ENCODE measurements around the gene HOXB5. TPM values are rescaled to one million over a fixed set of nuclear protein-coding genes. Genes with fewer than 3 reads are reported as not detected.

Gene HOXB5
- total RNA-seq, 2 donors from 2014 or later = 0.70 TPM; not detected in 1

DNA sequence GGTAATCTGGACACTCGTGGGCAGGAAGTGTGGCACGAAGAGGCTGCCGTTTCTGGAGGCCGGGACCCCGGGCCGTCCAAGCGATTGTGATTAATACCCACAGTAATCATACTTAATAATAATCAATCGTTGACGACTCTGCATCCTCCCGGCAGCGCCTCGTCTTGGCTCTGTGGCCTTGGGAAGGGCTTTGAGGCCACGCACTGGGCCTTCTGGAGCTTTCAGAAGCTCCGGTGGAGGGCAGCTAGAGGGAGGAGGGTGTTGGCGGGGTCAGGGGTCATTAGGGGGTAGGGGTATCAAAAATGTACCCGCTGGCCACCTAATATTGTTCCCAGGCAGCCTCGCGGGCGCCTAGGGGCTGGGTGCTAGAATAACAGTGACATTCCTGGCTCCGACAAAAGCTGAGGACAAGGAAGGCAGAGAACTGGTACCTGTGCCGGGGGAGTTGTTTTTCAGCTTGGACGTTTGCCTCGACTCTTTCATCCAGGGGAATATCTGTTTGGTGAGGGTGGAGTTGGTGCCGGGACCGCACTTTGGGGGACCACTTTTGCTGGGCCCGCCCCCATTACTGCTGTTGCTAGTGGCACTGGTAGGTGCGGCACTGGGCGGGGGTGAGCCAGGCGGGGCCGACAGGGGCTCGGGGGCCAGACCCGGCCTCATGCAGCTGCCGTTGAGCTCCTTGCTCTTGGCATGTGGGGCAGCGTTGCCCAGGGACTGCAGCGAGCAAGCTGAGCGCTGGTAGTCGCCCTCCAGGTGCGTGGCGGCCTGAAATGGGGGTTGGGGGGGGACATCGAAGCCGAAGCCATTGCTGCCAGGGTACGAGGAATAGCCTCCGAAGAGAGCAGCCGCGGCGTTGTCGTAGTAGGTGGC is 41.7 kb downstream of the HOXB5 start:
- H3K27ac Mint-ChIP-seq = no peak overlapping the region
- H3K36me3 Mint-ChIP-seq = no peaks in the 10 kb centered on the region
- no peaks in the 10 kb centered on the region for H3K9me3 Mint-ChIP-seq
- DNase-seq (ENCODE audit: low spot score) (no peak), ATAC-seq (no peak)
- peaks cover 0 to 4% of the 10 kb centered on the region in 2 donors for H3K27me3 Mint-ChIP-seq
- H3K4me1 Mint-ChIP-seq (ENCODE audit: low read depth in 2 of 2) = peaks cover 24 to 33% of the 10 kb centered on the region in 2 donors
- H3K4me3 Mint-ChIP-seq = no peak overlapping the region

DNA sequence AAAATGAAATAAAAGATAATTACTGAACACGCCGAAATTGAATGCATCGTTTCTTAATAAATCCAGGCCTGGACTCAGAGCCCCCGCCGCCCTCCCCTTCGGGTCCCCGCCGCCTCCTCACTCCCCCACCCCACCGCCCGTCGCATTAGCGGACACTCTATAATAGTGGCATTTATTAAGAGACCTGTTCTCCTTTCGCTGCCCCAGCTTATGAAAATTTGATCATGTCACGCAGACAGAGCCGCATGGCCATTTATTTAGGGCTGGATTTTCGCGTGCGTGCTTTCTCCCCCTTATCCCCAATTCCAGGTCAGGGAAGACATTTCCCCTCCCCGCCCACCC is 42.4 kb downstream of the HOXB5 start:
- DNase-seq (ENCODE audit: low spot score) (no peak), ATAC-seq (no peak)
- H3K4me1 Mint-ChIP-seq (ENCODE audit: low read depth in 2 of 2) = peaks cover 31 to 32% of the 10 kb centered on the region in 2 donors
- no peaks in the 10 kb centered on the region for H3K9me3 Mint-ChIP-seq
- H3K36me3 Mint-ChIP-seq = no peaks in the 10 kb centered on the region
- no peak overlapping the region for H3K27ac Mint-ChIP-seq
- no peak overlapping the region for H3K4me3 Mint-ChIP-seq
- peaks cover 0 to 4% of the 10 kb centered on the region in 2 donors for H3K27me3 Mint-ChIP-seq

DNA sequence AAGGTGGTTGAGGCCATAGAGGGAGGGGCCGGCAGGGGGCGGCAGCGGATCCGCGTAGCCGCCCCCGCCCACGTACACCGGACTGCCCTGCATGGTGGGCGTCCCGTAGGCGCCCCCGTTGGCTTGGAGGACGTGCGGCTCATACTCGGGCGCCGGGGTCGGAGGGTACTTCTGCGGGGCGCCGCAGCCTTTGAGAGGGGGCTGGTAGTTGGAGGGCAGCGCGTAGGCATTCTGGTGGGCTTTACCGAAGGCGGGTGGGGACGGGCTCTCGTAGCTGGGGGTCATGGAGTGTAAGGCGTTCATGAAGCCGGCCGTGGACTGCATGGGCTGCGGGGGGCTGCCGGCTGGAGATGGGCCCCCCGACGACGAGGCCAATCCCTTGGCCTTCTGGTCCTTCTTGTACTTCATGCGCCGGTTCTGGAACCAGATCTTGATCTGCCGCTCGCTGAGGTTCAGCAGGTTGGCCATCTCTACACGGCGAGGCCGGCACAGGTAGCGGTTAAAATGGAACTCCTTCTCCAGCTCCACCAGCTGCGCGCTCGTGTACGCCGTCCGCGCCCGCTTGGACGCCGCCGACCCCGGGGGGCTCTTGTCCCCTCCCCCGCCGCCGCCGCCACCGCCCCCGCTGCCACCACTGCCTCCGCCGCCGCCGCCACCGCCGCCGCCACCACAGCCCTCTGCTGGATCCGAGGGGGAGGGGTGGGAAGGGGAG is 42.9 kb downstream of the HOXB5 start:
- ATAC-seq = no peak
- Mint-ChIP-seq H3K4me3 (no peak overlapping the region), H3K36me3 (no peaks in the 10 kb centered on the region), H3K4me1 (ENCODE audit: low read depth in 2 of 2) (peaks cover 32 to 36% of the 10 kb centered on the region in 2 donors), H3K9me3 (no peaks in the 10 kb centered on the region), H3K27me3 (peaks cover 0 to 4% of the 10 kb centered on the region in 2 donors), H3K27ac (no peak overlapping the region)
- no peak for DNase-seq (ENCODE audit: low spot score)

DNA sequence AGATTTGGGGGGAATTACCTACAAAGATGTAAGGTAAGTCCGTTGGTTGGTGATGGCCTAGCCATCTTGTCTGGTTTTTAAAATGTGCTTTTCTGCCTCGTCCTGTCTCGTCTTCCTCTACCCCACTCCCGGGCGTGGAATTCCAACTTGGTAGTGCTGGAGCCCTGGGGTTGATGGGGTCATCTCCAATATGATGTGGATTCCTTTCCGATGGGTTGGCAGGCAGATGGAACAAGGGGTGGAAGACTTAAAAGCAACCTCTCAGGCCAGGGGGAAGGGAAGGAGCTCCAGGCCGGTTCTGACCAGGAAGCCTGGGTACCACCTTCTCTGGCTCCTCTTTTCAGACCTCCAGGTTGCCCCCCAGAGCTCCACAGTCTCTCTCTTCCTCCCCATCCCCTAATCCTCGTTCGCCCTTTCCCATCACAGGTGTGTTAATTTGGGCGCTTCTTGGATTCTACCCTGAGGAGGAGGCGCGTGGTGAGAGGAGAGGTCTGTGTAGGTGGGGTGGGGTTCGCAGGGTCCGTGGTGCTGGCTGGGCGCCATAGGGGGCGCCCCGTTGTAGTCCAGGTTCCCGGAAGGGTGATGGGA is 43.6 kb downstream of the HOXB5 start:
- Mint-ChIP-seq H3K27me3 (peaks cover 0 to under 1% of the 10 kb centered on the region in 2 donors), H3K4me3 (no peak overlapping the region), H3K4me1 (ENCODE audit: low read depth in 2 of 2) (peaks cover 32 to 36% of the 10 kb centered on the region in 2 donors), H3K27ac (no peak overlapping the region), H3K36me3 (no peaks in the 10 kb centered on the region), H3K9me3 (no peaks in the 10 kb centered on the region)
- DNase-seq (ENCODE audit: low spot score) = no peak
- no peak for ATAC-seq

DNA sequence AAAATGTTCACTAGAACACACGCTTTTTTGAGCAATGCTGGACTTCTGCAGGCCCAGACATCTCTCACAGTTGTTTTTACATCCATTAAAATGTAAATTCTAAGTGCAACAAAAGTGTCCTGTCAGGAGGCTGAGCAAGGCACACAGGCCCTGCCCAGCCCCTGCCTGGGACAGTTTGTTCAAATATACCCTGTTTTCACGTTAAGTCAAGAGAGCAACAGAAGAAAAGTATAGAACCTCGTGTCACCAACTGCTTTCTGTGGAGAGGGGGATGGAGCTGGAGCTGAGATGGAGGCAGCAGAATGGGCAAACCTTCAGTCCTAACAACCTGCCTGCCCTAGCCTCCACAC is 44.3 kb downstream of the HOXB5 start:
- no peaks in the 10 kb centered on the region for H3K36me3 Mint-ChIP-seq
- no peaks in the 10 kb centered on the region for H3K9me3 Mint-ChIP-seq
- ATAC-seq (no peak), DNase-seq (ENCODE audit: low spot score) (no peak)
- H3K27me3 Mint-ChIP-seq = no peaks in the 10 kb centered on the region
- H3K4me1 Mint-ChIP-seq (ENCODE audit: low read depth in 2 of 2) = peaks cover 31 to 34% of the 10 kb centered on the region in 2 donors
- no peak overlapping the region for H3K27ac Mint-ChIP-seq
- H3K4me3 Mint-ChIP-seq = no peak overlapping the region

DNA sequence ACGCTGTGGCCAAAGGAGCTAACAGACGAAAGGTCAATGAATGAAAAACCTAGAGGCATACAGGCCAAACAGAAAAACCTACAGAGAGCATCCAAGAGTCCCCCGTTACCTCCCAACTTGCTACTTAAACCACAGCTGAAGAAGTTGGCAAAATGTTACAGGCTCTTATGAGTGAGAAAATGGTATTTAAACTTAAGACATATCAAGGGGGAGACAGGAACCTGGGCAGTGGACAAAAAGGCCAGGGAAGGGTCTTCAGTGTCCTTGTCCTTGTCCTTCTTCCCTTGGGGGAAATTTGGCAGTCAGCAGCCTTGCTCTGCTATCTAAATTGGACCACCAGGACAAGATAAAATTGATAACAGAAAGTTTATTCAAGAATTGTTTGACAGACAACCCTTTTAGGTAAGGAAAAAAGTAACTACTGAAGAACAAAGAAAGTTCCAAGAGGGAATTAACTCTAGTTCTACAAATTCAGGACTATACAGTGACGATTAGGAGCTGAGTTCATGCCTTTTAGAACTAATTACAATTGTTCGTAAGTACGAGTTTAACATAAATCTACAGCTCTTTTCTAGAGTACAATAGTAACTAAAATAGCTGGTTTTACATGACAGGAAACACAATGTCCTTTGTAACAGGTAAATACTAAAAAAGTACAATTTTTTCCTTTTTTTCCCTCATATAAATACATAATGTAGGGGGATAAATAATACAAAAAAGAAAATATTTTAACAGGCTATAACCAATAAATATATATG is 44.9 kb downstream of the HOXB5 start:
- no peak for ATAC-seq
- Mint-ChIP-seq H3K36me3 (no peaks in the 10 kb centered on the region), H3K4me1 (ENCODE audit: low read depth in 2 of 2) (peaks cover 35 to 40% of the 10 kb centered on the region in 2 donors), H3K27ac (peak overlapping the region; percentile 62 to 100), H3K27me3 (no peaks in the 10 kb centered on the region), H3K9me3 (no peaks in the 10 kb centered on the region), H3K4me3 (peak overlapping the region; percentile 94)
- DNase-seq (ENCODE audit: low spot score) = no peak

DNA sequence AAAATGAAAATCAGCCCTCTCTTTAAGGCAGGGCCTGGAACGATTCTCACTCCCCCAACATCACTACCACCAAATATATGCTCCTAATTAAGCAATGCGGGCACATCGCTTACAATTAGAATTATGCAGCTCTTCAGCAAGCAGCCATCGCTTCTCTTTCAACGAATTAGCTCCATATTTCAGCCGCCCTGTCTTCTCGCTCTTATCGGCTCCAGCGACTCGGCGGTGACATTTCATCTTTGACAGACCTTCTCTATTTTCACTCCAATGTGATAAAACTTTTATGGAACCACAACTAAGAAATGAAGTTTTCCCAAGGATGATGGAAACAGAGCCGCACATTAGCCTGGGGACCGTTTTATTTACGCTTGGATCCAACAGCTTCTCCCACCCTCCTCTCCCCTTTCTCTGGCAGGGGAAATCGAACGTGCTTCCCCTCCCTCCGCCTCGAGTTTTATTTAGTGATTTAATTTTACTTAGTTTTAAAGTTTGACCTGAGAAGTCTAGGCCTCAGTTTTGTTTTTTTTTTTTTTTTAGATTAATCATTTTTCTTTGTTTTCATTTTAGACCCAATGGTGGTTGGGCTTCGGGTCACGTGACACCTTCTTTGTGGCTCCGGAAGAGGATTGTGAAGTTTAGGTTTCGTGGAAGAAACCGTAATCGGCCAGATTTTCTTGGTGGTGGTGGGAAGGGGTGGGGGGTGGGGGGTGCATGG is 45.6 kb downstream of the HOXB5 start:
- no peak for DNase-seq (ENCODE audit: low spot score)
- no peak for ATAC-seq
- Mint-ChIP-seq H3K4me1 (ENCODE audit: low read depth in 2 of 2) (peaks cover 35 to 40% of the 10 kb centered on the region in 2 donors), H3K4me3 (peak overlapping the region; percentile 94), H3K36me3 (peaks cover under 1% of the 10 kb centered on the region), H3K27me3 (no peaks in the 10 kb centered on the region), H3K27ac (peak overlapping the region; percentile 62 to 100), H3K9me3 (no peaks in the 10 kb centered on the region)

DNA sequence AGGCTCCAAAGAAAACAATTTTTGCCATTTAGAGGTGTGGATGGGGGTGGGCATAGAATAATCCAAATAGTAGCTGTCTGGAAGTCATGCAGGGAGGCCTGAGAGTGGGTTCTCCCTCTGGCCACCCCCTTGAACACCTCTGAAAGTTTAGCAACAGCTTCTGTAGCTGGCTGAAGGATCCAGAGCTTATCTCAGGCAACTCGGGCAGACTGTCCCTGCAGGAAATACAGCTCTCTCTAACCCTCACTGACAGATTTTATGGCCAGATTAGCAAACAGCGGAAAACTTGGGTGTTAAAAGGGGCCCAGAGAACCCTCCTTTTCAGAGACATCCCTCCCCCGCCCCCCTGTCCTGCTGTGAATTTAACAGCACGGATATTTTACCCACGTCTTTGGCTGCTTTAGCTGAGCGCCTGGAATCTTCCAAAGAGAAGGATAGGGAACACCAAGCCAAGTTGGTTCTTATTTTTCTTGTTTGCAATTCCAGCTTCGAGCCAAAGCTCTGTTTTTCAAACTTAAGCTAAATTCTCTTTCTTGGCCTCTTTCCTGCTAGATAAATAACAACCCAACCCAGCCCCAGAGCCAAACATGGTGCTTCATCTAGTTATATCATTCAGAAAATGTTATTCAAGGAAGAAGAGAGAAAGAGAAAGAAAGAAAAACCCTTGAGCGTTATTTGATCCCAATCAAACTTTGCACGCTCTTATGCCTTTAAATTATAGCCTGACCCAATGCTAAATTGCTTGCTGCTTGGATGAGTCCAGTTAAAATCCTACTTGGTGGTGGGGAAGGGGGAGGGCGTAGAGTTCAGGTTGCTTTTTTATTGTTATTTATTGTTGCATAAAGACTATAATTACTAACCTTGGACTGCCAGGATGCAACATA is 46.4 kb downstream of the HOXB5 start:
- no peaks in the 10 kb centered on the region for H3K27me3 Mint-ChIP-seq
- H3K27ac Mint-ChIP-seq = peak overlapping the region; percentile 99 to 100
- H3K36me3 Mint-ChIP-seq = peaks cover 9% of the 10 kb centered on the region
- peak overlapping the region; percentile 94 for H3K4me3 Mint-ChIP-seq
- no peaks in the 10 kb centered on the region for H3K9me3 Mint-ChIP-seq
- ATAC-seq = no peak
- H3K4me1 Mint-ChIP-seq (ENCODE audit: low read depth in 2 of 2) = peaks cover 37 to 42% of the 10 kb centered on the region in 2 donors
- DNase-seq (ENCODE audit: low spot score) = no peak

DNA sequence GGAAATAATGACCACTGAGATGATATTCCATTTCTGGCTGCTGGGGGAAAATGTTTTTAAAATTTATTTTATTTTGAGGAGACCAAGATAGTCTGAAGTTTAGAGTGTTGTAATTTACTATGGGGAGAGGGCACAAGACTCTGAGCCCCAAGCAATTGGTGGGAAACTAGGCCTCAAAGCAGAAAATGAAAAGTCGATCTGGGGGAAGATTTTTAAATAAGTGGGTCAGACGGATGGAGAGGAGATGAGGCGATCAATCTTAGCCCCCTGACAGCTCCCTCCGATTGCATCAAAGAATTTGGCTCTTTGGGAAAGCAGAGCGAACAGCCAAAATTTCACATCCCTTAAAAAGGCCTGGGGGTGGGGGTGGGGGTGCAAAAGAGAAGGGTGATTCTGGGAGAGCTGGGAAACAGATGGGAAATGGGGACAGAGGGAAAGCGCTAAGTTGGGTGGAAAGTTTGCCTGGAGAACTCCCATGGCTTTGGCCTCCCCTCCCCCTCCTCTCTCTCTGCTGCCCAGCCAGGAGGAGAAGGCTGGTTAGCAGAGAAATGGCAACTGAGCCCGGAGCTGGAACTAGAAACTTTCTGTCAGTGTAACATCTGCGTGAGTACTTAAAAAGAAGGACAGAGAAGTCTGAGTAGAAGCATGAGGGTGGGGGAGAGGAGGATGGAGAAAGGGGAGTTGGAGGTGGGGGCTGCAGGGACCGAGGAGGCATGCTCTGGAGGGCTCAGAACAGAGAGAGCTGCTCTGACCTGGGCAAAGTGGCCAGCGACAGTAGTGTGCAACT is 47.2 kb downstream of the HOXB5 start:
- H3K4me1 Mint-ChIP-seq (ENCODE audit: low read depth in 2 of 2) = peaks cover 42 to 46% of the 10 kb centered on the region in 2 donors
- peaks cover 10% of the 10 kb centered on the region for H3K36me3 Mint-ChIP-seq
- H3K4me3 Mint-ChIP-seq = peak overlapping the region; percentile 94
- peak overlapping the region; percentile 99 to 100 for H3K27ac Mint-ChIP-seq
- H3K27me3 Mint-ChIP-seq = no peaks in the 10 kb centered on the region
- DNase-seq (ENCODE audit: low spot score) (no peak), ATAC-seq (no peak)
- no peaks in the 10 kb centered on the region for H3K9me3 Mint-ChIP-seq

DNA sequence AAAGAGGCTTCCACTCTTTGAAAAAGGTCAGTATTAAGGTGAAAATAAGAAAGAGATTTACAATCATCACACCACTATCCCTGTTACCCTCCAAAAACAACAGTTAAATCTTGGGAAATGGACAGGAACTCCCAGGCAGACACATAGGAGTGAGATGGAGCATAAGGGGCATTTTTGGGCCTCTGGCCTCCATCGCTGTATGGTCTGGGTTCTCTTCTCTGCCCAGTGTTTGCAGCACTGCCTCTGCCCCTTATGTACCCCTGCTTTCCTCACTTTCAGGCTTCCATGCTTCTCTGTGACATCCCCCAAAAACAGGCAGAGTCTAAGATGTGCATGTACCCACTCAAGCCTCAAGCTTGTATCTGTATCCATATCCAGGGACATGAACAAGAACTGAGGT is 48.0 kb downstream of the HOXB5 start:
- Mint-ChIP-seq H3K36me3 (peaks cover 10% of the 10 kb centered on the region), H3K9me3 (no peaks in the 10 kb centered on the region), H3K27ac (peak overlapping the region; percentile 99 to 100), H3K4me1 (ENCODE audit: low read depth in 2 of 2) (peaks cover 45 to 51% of the 10 kb centered on the region in 2 donors), H3K27me3 (no peaks in the 10 kb centered on the region), H3K4me3 (peak overlapping the region; percentile 94)
- no peak for DNase-seq (ENCODE audit: low spot score)
- no peak for ATAC-seq

DNA sequence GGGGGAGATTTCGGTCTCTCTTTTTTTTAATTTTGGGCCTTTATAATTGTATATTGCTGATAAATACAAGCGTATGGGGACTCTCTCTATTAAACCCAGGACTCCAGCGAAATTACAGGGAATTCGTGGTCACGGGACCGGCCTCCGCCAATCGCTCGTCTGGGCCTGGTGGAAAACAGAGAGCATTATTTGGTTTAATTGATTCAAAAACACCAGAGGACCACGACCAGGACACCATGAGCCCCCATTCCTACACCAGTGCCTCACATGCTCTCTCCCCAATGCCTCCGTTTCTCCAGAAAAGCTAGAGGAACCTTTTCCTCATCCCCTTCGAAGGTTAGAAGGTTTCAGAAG is 48.6 kb downstream of the HOXB5 start, which contains the start of gene HOXB2:
TSS of gene HOXB2 (minus strand) at position 88 of the 354 bp plus-strand sequence. CDS start 198 bp downstream, outside the sequence.
- peak within 1 kb of the TSS; percentile 99 to 100 for H3K27ac Mint-ChIP-seq
- H3K4me3 Mint-ChIP-seq = peak within 1 kb of the TSS; percentile 94
- no peaks in the 10 kb centered on the region for H3K27me3 Mint-ChIP-seq
- H3K9me3 Mint-ChIP-seq = no peaks in the 10 kb centered on the region
- DNase-seq (ENCODE audit: low spot score) = no peak
- ATAC-seq = no peak
- peaks cover 45 to 51% of the 10 kb centered on the region in 2 donors for H3K4me1 Mint-ChIP-seq (ENCODE audit: low read depth in 2 of 2)
- peaks cover 10% of the 10 kb centered on the region for H3K36me3 Mint-ChIP-seq

All from natural killer cell treated with Interleukin-12 subunit alpha and Interleukin-12 subunit beta and Interleukin-15 and Interleukin-18, amount 100 ng/mL, for 72 hours (primary cell).